Thyroid gland (tissue), 4 donors: Measurements from ENCODE around the gene WDFY2.

Experiments
- POLR2A ChIP-seq, 2 donors: fragments of 450-650 bp; IDR thresholded peaks; one replicate each; pipeline ENCODE4 v1.6.1; 2017; ENCODE audit warnings: antibody characterized with exemption in 2 of 2, mild to moderate bottlenecking in 2 of 2, moderate library complexity in 1 of 2
- TF ChIP-seq, protein P1 (sequence below), 6 experiments: fragments of 200-600 bp in 3 of 6; fragments of 450-650 bp in 3 of 6; sonication (generic) in 3 of 6; IDR thresholded peaks; one replicate each; pipeline ENCODE4 v1.5.1; 2016 to 2019; ENCODE audit warnings: antibody characterized with exemption in 6 of 6, mild to moderate bottlenecking in 2 of 6, inconsistent platforms in 1 of 6, moderate library complexity in 1 of 6

- TF ChIP-seq, protein P1, sequence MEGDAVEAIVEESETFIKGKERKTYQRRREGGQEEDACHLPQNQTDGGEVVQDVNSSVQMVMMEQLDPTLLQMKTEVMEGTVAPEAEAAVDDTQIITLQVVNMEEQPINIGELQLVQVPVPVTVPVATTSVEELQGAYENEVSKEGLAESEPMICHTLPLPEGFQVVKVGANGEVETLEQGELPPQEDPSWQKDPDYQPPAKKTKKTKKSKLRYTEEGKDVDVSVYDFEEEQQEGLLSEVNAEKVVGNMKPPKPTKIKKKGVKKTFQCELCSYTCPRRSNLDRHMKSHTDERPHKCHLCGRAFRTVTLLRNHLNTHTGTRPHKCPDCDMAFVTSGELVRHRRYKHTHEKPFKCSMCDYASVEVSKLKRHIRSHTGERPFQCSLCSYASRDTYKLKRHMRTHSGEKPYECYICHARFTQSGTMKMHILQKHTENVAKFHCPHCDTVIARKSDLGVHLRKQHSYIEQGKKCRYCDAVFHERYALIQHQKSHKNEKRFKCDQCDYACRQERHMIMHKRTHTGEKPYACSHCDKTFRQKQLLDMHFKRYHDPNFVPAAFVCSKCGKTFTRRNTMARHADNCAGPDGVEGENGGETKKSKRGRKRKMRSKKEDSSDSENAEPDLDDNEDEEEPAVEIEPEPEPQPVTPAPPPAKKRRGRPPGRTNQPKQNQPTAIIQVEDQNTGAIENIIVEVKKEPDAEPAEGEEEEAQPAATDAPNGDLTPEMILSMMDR (IDR thresholded peaks at IDR 0.05), result no peak
- no peak for TF ChIP-seq POLR2A (IDR thresholded peaks at IDR 0.05)
Observed at GRCh38 chr13:51607165-51607564, 22.9 kb downstream of the WDFY2 start.
